ENCODE data around the gene FRAT2. TPM values are rescaled to one million over a fixed set of nuclear protein-coding genes. Genes with fewer than 3 reads are reported as not detected.
"Not testable (repeated sequence)": the region's sequence is repeated elsewhere in the genome, so short reads cannot be mapped to it uniquely, and the experiment has no call there.

FRAT2 gene
- polyA plus RNA-seq, 3 donors = 29.4 to 62.4 (median 37.9) TPM

DNA sequence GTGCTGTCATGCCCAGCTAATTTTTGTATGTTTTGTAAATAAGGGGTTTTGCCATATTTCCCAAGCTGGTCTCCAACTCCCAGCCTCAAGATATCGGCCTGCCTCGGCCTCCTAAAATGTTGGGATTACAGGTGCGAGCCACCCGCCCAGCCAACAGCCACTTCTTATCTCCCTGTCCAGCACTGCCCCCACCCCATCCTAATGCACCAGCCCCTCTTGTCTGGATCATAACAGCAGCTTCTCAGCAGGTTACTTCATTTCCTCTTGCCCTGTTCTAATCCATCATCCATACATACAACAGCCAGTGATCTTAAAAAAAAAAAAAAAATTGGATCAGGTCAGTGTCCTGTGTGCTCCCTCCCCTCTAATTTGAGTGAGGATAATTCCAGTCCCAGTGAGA is 12.8 kb upstream of the FRAT2 start:
- H3K27ac ChIP-seq (ENCODE audit: low read depth in 1 of 2, low read length in 2 of 2) = no peak overlapping the region
- intact Hi-C loops (cut with micrococcal nuclease) = no loop called here
- H4K20me1 ChIP-seq (ENCODE audit: insufficient read depth, low read length) = no peaks in the 10 kb centered on the region
- H3K27me3 ChIP-seq (ENCODE audit: control insufficient read depth in 2 of 2, insufficient read depth in 2 of 2, low read length in 2 of 2) = no peaks in the 10 kb centered on the region
- H3K27me3 Mint-ChIP-seq (ENCODE audit: low read depth in 3 of 3) = peaks cover 0 to 2% (median 1%) of the 10 kb centered on the region in 3 donors
- peaks cover 5 to 28% of the 10 kb centered on the region in 2 donors for H3K36me3 ChIP-seq (replicated peaks in 1 of 2; ENCODE audit: control insufficient read depth in 1 of 2, insufficient read depth in 2 of 2, low read length in 2 of 2)
- H3K4me1 ChIP-seq (ENCODE audit: control insufficient read depth in 1 of 2, insufficient read depth in 2 of 2, low read length in 2 of 2) = peaks cover 0 to 10% of the 10 kb centered on the region in 2 donors
- H3K79me2 ChIP-seq (ENCODE audit: insufficient read depth, low read length) = no peaks in the 10 kb centered on the region
- no peak overlapping the region for H3K9ac ChIP-seq (ENCODE audit: insufficient read depth, low read length, poor library complexity, severe bottlenecking)
- H3K4me1 Mint-ChIP-seq = peaks cover 31% of the 10 kb centered on the region
- no peak overlapping the region for H3K4me3 Mint-ChIP-seq
- H2AFZ ChIP-seq (ENCODE audit: insufficient read depth, low read depth, low read length, poor library complexity, severe bottlenecking) = no peak overlapping the region
- no peaks in the 10 kb centered on the region for H3K9me3 ChIP-seq (replicated peaks in 1 of 2; ENCODE audit: control insufficient read depth in 1 of 2, insufficient read depth in 1 of 2, low read length in 2 of 2)
- no peak overlapping the region for H3K4me2 ChIP-seq (replicated peaks; ENCODE audit: extremely low read depth, low read length, poor library complexity, severe bottlenecking)
- DNase-seq = no peak
- H3K9me3 Mint-ChIP-seq = peaks cover 0 to 1% (median 0%) of the 10 kb centered on the region in 7 donors
- peak overlapping the region in 3 of 7 donors; percentile 40 to 68 (median 63) for H3K27ac Mint-ChIP-seq
- TF ChIP-seq, protein P1, sequence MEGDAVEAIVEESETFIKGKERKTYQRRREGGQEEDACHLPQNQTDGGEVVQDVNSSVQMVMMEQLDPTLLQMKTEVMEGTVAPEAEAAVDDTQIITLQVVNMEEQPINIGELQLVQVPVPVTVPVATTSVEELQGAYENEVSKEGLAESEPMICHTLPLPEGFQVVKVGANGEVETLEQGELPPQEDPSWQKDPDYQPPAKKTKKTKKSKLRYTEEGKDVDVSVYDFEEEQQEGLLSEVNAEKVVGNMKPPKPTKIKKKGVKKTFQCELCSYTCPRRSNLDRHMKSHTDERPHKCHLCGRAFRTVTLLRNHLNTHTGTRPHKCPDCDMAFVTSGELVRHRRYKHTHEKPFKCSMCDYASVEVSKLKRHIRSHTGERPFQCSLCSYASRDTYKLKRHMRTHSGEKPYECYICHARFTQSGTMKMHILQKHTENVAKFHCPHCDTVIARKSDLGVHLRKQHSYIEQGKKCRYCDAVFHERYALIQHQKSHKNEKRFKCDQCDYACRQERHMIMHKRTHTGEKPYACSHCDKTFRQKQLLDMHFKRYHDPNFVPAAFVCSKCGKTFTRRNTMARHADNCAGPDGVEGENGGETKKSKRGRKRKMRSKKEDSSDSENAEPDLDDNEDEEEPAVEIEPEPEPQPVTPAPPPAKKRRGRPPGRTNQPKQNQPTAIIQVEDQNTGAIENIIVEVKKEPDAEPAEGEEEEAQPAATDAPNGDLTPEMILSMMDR (IDR thresholded peaks at IDR 0.05) = no peak
- H3K4me3 ChIP-seq (replicated peaks in 1 of 3; ENCODE audit: low read depth in 2 of 3, low read length in 3 of 3) = no peak overlapping the region
- 100% methylated on average over 2 of the region's 4 CpGs for WGBS (ENCODE audit: insufficient coverage)
- H3K36me3 Mint-ChIP-seq = peaks cover 29 to 51% of the 10 kb centered on the region in 2 donors

DNA sequence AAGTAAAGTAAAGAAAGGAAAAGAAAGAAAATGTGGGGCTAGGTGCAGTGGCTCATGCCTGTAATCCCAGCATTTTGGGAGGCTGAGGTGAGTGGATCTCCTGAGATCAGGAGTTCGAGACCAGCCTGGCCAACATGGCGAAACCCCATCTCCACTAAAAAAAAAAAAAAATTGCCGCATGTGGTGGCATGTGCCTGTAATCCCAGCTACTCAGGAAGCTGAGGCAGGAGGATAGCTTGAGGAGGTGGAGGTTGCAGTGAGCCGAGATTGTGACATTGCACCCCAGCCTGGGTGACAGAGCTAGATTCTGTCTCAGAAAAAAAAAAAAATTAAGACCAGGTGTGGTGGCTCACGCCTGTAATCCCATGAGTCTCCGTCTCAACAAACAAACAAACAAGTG is 9.1 kb upstream of the FRAT2 start:
- 80% methylated on average over 3 of the region's 6 CpGs for WGBS (ENCODE audit: insufficient coverage)

More for the DNA sequence above, 9.1 kb upstream of the FRAT2 start:
- Mint-ChIP-seq H3K4me1 (peaks cover 30% of the 10 kb centered on the region), H3K36me3 (peaks cover 6 to 15% of the 10 kb centered on the region in 2 donors), H3K27ac (peak overlapping the region in 2 of 7 donors; percentile 18 to 49)
- intact Hi-C loops (cut with micrococcal nuclease) = loop anchor here in 1 of 2 donors (5.0 kb wide), 1 partner anchor 44 kb away; no protein-coding TSS in a partner anchor
- not testable (repeated sequence) for H3K27me3 Mint-ChIP-seq (ENCODE audit: low read depth in 3 of 3); H3K27ac ChIP-seq (ENCODE audit: low read depth in 1 of 2, low read length in 2 of 2); H3K4me2 ChIP-seq (replicated peaks; ENCODE audit: extremely low read depth, low read length, poor library complexity, severe bottlenecking); H3K9ac ChIP-seq (ENCODE audit: insufficient read depth, low read length, poor library complexity, severe bottlenecking); H3K9me3 Mint-ChIP-seq; H3K4me3 ChIP-seq (replicated peaks in 1 of 3; ENCODE audit: low read depth in 2 of 3, low read length in 3 of 3); H3K36me3 ChIP-seq (replicated peaks in 1 of 2; ENCODE audit: control insufficient read depth in 1 of 2, insufficient read depth in 2 of 2, low read length in 2 of 2); H3K9me3 ChIP-seq (replicated peaks in 1 of 2; ENCODE audit: control insufficient read depth in 1 of 2, insufficient read depth in 1 of 2, low read length in 2 of 2); H2AFZ ChIP-seq (ENCODE audit: insufficient read depth, low read depth, low read length, poor library complexity, severe bottlenecking); H3K79me2 ChIP-seq (ENCODE audit: insufficient read depth, low read length); H3K4me3 Mint-ChIP-seq; DNase-seq; H4K20me1 ChIP-seq (ENCODE audit: insufficient read depth, low read length); H3K27me3 ChIP-seq (ENCODE audit: control insufficient read depth in 2 of 2, insufficient read depth in 2 of 2, low read length in 2 of 2); H3K4me1 ChIP-seq (ENCODE audit: control insufficient read depth in 1 of 2, insufficient read depth in 2 of 2, low read length in 2 of 2)
